Measurements from ENCODE around the gene ROM1.
"Not testable (repeated sequence)": the region's sequence is repeated elsewhere in the genome, so short reads cannot be mapped to it uniquely, and the experiment has no call there.

Gene ROM1

GRCh38 chr11:62648967-62649364 is 35.9 kb downstream of the ROM1 start:
- no peak for DNase-seq (ENCODE audit: low spot score)

GRCh38 chr11:62649486-62649885 is 36.4 kb downstream of the ROM1 start:
- DNase-seq (ENCODE audit: low spot score) = no peak

GRCh38 chr11:62650283-62650682 is 37.2 kb downstream of the ROM1 start:
- DNase-seq (ENCODE audit: low spot score) = not testable (repeated sequence)

- DNase-seq (ENCODE audit: low spot score) = no peak
These were observed 39.3 kb downstream of the ROM1 start for GRCh38 chr11:62652161-62653006.

- no peak for DNase-seq (ENCODE audit: low spot score)
These were observed 41.2 kb downstream of the ROM1 start for GRCh38 chr11:62654297-62654696.

- DNase-seq (ENCODE audit: low spot score) = no peak
These were observed 43.9 kb downstream of the ROM1 start for GRCh38 chr11:62656796-62657429.

- DNase-seq (ENCODE audit: low spot score) = peak; percentile 62
These were observed 51.5 kb downstream of the ROM1 start for GRCh38 chr11:62664405-62665074.
